NCI-H510A (cell line): Measurements from ENCODE around the gene TUBA1C.
"Not testable (repeated sequence)": the region's sequence is repeated elsewhere in the genome, so short reads cannot be mapped to it uniquely, and the experiment has no call there.

Experiments used
- DNase-seq: peaks from one replicate; lab custom pipeline; 2025; lab: John Stamatoyannopoulos, UW

The TUBA1C gene

GRCh38 chr12:49255857-49256637 is 8.8 kb upstream of the TUBA1C start:
- DNase-seq = no peak

- not testable (repeated sequence) for DNase-seq
These were observed 7.2 kb upstream of the TUBA1C start for GRCh38 chr12:49257508-49258184.

- DNase-seq = no peak
These were observed 5.4 kb upstream of the TUBA1C start for GRCh38 chr12:49259452-49259851.

GRCh38 chr12:49260166-49260565 is 4.7 kb upstream of the TUBA1C start:
- DNase-seq = no peak

GRCh38 chr12:49260571-49261363 is 4.1 kb upstream of the TUBA1C start:
- DNase-seq = no peak

GRCh38 chr12:49261721-49262120 is 3.2 kb upstream of the TUBA1C start:
- no peak for DNase-seq

GRCh38 chr12:49263400-49263763 is 1.5 kb upstream of the TUBA1C start:
- no peak for DNase-seq

GRCh38 chr12:49264466-49264872 is 413 bp upstream of the TUBA1C start:
- DNase-seq = peak; percentile 61

- not testable (repeated sequence) for DNase-seq
These were observed 4.3 kb downstream of the TUBA1C start for GRCh38 chr12:49269191-49269590.

- no peak for DNase-seq
These were observed 8.2 kb downstream of the TUBA1C start for GRCh38 chr12:49272790-49273725.

GRCh38 chr12:49273726-49274395 is 9.0 kb downstream of the TUBA1C start:
- DNase-seq = no peak

GRCh38 chr12:49274396-49275069 is 9.7 kb downstream of the TUBA1C start:
- no peak for DNase-seq

GRCh38 chr12:49276304-49277290 is 11.7 kb downstream of the TUBA1C start:
- no peak for DNase-seq

- DNase-seq = no peak
These were observed 12.6 kb downstream of the TUBA1C start for GRCh38 chr12:49277466-49277865.

- DNase-seq = no peak
These were observed 14.9 kb downstream of the TUBA1C start for GRCh38 chr12:49279706-49280159.

GRCh38 chr12:49280545-49280944 is 15.7 kb downstream of the TUBA1C start:
- DNase-seq = not testable (repeated sequence)

GRCh38 chr12:49282302-49282701 is 17.4 kb downstream of the TUBA1C start:
- DNase-seq = no peak

- DNase-seq = not testable (repeated sequence)
These were observed 18.0 kb downstream of the TUBA1C start for GRCh38 chr12:49282740-49283375.
